ENCODE measurements around the gene BRI3.

DNA sequence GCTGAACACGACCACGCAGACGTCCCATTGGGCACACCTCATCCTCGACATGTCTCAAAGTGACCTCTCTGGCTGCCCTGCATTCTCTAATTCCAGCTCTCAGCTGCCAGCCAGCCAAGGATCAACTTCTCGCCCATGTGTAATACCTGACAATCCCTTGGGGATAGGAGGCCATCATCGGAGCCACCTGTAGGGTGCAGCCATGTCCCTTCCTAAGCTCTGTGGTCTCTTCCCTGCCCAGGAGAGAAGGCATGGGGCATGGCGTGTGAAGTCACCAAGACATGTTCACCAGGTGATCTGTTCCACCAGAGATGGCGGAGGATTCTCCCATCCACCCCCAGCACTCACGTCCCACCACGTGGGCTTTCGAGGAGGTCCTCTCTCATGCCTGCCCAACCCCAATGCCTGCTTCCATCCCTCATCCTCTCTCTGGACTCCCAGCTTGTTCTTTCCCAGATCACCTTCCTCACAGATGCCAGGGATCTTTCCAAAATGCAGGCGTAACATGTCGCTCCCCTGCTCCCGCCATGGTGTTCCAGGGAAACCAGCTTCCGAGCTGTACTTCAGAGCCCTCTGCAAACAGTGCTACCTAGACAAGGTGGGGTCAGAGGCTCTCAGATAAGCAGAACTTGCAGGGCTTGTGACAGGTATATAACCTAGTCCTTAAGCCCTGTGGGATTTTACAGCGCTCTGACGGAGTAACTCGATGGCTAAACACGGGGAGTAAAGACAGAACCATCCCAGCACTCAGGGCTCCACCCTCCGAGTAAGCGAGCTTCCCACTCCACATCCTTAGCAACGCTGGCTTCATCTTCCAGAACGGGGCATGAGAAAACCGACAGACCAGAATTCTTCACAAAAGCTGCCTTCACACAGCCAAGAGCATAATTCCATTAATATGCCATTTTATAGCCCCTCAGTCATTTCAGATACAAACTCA, 41.1 kb downstream of the BRI3 start:
- TF ChIP-seq POLR2A (IDR thresholded peaks at IDR 0.05; ENCODE audit: low read depth, low read length): no peak
- TF ChIP-seq POLR2AphosphoS5 (IDR thresholded peaks at IDR 0.05; ENCODE audit: low read depth, low read length): no peak

Data from GM12892 (cell line).